Suprapubic skin (tissue), 4 donors: ENCODE data around the gene PLSCR5.

Experiments used
- CTCF ChIP-seq, 2 donors: fragments of 200-600 bp in 1 of 2; fragments of 450-650 bp in 1 of 2; sonication (generic) in 1 of 2; IDR thresholded peaks; one replicate each; pipeline ENCODE4 v1.5.1; 2016 to 2019; ENCODE audit warnings: antibody characterized with exemption in 2 of 2, mild to moderate bottlenecking in 1 of 2, moderate library complexity in 1 of 2
- EP300 ChIP-seq: sonication (generic); formaldehyde crosslinking; IDR thresholded peaks from one replicate; pipeline ENCODE4 v1.6.1; 2017; ENCODE audit warnings: antibody characterized with exemption
- POLR2AphosphoS5 ChIP-seq, 3 donors: sonication (generic); formaldehyde crosslinking; IDR thresholded peaks; one replicate each; pipeline ENCODE4 v1.6.1; 2017; ENCODE audit warnings: antibody characterized with exemption in 3 of 3

DNA sequence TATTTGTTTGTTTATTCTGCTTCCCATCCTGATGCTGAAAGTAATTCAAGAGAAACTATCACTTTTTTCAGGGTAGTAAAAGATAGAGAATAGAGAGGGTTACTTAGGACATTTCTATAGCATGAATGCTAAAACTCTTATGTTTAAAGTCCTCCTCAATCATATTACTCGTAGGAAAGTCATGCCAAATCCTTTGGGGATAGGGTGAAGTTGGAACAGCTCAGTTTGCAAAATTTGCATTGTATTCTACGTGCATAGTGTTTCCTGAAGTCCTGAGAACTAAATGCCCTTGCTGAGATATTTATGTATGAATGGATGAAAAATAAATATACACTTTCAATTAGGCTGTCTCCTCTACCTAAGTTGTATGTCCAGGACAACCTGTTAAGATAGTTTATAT, 14.6 kb downstream of the PLSCR5 start:
- TF ChIP-seq EP300 = no peak
- no peak for TF ChIP-seq POLR2AphosphoS5 (IDR thresholded peaks at IDR 0.05)
- TF ChIP-seq CTCF (IDR thresholded peaks at IDR 0.05) = no peak
